Activated CD4-positive, CD25-positive, alpha-beta regulatory T cell (primary cell): Measurements from ENCODE around the gene CRYBB2.
"Not testable (repeated sequence)": the region's sequence is repeated elsewhere in the genome, so short reads cannot be mapped to it uniquely, and the experiment has no call there.

Experiments
- DNase-seq, 4 experiments: peaks; one replicate each; lab custom pipeline; 2025; lab: John Stamatoyannopoulos, UW

CRYBB2 gene

DNA sequence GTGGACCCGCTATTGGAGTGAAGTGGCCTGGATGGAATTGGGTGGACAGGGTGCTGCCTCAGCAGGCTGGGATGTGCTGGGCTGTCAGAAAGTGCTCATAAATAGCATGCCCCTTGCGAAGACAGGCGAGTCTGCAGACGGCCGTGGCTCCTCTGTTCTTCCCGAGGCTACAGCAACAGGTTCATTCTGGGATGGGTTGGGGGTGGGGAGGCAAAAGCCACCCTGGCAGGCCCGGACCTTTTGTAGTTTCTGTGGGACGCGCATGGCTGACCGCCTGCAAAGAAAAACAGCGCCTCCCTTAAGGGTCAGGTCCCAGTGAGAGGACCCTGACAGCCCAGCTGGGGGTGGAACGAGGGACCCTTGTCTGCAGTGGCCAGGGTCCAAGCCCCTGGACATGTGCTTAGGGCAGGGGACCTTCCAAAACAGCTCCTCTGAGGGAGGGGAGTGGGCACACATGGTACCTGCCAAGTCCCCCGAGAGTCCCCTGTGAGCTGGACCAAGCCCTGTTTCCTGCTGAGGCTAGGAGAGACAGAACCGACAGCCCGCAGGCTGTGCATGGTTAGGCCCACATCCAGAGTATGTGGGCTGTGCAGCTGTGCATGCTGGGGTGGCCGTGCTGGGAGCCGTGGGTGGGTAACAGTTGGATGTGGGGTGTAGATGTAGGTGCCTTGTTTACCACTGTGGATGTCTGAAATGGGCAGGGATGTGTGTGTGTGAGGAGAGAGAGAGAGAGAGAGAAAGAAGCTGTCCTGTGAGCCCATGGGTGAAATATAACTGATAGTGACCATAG lies 19.5 kb upstream of the CRYBB2 start, which contains the start of gene CRYBB3:
Gene CRYBB3, plus strand, starts transcription at position 128 of the 790 bp plus-strand sequence. CDS start 1,539 bp downstream, outside the sequence.
- DNase-seq, result no peak

DNA sequence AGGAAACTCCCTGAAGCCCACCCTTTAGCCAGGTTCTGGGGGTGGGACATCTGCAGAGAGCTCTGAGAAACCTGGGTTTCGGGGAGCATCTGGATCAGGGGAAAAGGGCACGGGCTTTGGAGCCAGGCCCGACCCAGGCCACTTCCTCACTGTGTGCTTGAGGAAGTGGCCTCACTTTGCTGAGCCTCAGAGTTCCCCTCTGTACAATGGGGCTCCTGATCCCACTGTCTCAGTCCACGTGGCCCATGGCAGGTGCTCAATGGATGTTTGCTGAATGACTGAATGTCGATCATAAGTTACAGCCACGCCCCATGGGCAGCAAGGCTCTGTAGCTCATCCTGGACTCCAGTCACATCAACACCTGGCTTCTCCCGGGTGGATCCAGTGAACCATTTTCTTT lies 18.5 kb upstream of the CRYBB2 start:
- DNase-seq, result no peak

DNA sequence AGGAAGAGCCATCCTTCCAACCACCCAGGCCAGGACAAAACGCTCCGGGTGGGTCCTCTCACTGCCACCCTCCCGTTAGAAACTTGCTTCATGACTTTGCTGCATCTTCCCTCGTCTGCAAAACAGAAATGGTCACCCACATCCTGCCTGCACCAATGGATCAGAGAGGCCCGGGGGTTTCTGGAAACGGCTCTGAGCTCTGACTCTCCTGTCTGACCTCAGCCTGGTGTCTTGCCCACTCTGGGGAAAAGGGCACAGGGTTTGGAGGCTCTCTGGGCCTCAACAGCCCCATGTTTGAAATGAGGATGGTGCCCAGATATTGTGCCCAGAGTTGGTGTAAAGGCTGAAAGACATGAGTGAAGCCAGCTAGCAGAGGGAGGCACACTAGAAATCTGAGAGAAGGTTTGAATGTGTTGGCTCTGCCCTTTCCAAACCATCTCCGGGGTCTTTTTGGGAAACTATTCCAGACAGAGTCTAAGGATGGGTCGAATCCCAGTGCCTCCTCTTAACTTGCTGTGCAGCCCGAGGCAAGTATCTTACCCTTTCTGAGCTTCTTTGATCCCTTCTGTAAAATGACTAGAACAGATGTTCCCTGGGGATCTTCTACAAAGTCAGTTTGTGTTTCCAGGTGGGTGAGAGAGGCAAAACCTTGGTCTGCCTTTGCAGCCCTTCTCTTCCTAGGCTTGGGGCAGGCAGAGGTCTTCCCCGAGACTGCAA lies 17.7 kb upstream of the CRYBB2 start:
- no peak for DNase-seq

DNA sequence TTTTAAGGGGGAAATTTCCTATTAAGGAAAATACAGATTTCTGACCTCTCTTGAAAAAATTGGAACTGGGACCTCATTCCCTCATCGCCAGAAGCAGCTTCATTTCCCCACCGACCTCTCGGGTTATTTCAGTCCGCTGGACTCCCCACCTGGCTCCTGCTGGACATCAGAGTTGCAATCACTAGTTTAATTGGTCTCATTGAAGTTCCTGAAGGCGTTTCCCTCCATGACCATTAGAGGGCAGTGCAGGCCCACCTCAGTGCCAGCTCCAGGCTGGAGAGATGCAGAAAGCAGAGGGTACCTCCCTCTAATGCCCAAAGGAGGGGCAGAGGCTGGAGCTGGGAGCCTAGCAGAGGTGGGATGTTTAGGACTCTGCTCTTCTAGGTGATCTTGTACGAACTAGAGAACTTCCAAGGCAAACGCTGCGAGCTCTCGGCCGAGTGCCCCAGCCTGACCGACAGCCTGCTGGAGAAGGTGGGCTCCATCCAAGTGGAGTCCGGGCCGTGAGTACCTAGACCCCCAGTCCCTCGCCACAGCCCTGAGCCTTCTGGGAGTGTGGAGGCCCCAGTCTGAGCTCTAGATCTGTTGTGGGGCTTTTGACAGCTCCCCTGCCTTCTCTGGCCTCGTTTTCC lies 17.0 kb upstream of the CRYBB2 start:
- peak; percentile 6 to 34 (median 20) for DNase-seq

DNA sequence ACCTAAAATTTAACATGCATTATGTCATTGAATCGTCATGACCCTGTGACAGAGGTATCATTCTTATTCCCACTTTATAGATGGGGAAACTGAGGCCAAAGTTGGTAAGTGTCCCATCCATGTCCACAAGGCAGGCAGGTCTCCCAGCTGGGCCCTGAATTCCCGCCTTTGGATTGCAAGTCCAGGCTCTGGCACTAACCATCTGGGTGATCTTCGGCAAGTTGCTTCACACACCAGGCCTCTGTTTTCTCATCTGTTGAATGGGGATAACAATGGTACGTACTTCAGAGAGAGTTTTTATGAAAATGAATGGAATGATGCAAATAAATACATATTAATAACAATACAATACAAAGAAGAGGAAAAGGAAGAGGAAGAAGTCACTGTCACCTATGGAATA lies 16.4 kb upstream of the CRYBB2 start:
- no peak for DNase-seq

DNA sequence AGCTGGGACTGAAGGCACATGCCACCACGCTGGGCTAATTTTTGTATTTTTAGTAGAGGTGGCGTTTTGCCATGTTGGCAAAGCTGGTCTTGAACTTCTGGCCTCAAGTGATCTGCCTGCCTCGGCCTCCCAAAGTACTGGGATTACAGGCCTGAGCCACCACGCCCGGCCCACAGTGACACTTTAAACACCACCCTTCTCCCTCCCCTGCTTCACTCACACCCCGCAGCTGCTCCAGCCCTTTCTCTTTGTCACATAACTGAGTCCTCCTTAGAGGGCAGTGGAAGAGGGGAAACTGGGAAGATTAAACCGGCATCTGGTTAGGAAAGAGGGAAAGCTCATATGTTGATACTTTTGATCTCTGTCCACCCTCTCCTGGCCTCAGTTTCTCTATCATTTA lies 14.9 kb upstream of the CRYBB2 start:
- DNase-seq, result not testable (repeated sequence)

DNA sequence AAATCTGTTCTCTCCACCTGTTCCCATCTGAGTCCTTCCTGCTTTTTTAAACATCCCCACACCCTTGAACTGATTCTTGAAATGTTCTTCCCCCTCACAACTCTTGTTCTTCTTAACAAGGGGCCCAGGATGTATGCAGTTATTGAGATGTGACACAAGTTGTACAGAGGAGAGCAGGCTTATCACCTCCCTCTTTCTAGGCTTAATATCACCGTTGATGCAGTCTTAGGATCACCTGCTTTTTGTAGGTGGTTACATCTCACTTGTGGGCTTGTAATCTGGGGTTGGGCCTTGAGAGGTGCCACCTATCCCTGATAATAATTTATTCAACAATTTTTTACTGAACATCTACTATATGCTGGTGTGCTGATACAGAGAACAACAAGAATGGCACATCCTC lies 13.6 kb upstream of the CRYBB2 start:
- DNase-seq, result no peak

DNA sequence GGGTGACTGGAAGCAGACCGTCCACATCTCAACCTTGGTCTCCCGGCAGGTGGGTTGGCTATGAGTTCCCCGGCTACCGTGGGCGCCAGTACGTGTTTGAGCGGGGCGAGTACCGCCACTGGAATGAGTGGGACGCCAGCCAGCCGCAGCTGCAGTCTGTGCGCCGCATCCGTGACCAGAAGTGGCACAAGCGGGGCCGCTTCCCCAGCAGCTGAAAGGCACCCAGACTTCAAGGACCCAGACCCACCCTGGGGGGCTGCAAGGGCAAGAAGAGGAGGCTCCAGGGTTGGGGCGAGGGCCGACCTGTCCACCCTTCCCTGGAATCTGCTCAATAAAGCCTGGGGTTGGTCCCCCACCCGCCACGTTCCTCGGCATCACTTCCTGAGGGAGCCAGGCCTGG lies 12.4 kb upstream of the CRYBB2 start:
- DNase-seq, result no peak

DNA sequence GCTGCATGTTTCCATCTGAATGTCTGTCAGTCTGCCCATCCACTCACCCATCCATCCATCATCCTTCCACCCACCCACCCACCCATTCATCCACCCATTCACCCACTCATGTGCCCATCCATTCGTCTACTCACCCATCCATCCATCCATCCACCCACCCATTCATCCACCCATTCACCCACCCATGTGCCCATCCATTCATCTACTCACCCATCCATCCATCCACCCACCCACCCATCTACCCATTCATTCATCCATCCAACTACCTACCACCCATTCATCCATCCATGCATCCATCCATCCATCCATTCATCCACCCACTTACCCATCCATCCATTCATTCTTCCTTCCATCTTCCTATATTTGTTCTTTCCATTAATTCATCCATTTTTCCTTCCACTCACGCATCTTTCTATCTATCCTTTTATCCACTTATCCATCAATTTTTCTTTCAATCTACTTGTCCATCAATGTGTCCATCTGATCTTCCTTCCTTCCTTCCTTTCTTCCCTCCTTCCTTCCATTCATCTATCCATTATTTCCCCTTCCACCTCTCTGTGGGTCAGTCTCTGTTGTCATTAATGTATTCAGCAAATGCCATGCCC lies 11.8 kb upstream of the CRYBB2 start:
- no peak for DNase-seq

DNA sequence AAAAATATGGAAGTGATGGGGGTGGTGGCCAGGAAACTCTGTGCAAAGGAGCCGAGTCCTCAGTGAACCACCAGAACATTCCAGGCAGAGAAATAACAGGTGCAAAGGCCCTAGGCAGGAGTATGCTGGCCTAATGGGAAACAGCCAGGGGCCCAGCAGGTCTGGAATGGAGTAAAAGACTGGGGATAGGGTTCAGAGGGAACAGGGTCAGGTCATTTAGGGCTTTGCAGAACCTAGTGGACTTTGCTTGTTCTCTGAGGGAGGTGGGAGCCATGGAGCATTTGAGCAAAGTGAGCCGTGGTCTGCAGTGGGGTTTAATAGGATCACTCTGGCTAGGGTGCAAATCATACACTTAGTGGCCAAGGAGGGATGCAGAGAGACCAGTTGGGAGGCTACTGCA lies 11.1 kb upstream of the CRYBB2 start:
- DNase-seq, result no peak

DNA sequence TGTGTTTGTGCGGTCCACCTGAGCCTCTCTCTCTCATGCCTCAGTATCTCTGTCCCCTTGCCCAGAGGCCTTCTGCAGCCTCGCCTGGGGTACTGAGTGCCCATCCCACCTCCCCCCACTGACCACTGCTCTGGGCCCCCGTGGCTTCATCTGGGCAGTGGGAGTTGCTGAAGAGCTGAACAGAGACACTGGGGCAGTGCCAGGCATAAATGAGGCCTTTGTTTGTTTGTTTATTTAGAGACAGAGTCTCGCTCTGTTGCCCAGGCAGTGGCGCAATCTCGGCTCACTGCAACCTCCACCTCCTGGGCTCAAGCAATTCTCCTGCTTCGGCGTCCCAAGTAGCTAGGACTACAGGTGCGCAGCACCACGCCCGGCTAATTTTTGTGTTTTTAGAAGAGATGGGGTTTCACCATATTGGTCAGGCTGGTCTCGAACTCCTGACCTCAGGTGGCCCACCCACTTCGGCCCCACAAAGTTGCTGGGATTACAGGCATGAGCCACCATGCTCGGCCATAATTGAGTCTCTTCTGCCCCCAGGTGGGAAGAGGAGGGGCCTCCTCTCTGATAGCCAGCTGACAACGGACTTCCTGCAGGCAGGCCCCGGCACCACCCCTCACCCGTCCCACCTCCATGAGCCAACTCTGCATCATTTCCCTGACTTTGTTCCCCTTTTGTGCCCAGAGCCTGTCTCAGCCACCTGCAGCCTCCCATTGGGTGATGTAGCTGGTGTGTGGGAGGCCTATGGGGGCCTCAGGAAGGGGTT lies 10.5 kb upstream of the CRYBB2 start:
- DNase-seq, result no peak

DNA sequence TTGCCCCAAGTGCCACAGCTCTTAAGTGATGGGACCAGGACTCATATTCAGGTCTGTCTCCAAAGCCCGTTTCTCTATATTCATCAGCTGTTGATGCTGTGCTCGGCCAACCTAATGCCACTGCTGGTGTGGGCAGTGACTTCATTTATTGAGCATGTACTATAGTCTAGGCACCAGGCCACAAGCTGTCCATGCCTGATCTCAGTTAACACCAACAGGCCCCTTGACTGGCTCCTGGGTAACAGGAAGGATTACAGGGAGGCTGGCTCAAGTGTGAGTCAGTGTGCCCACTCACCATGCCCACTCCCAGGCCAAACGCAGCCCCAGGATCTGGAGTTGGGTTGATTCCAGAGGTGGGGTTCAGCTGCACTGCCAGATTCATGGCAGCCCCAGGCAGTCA lies 8.6 kb upstream of the CRYBB2 start:
- no peak for DNase-seq

DNA sequence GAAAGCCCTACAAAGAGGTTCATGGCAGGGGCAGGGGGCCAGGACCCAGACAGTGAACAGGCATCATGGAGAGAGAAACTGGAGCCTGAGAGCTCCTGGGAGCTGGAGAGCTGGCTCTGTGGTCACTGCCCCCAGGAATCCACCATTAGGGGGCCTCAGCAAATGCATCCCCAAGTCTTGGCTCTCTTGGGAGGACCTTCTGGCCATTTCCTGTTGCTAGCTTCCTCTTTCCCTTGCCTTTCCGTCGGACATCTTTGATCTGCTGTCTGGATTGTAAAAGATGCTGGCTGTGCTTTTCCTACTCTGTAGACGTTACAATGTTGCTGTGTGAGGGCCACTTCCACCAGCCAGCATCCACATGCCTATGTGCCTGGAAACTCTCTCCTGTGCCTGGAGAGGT lies 7.1 kb upstream of the CRYBB2 start:
- no peak for DNase-seq

DNA sequence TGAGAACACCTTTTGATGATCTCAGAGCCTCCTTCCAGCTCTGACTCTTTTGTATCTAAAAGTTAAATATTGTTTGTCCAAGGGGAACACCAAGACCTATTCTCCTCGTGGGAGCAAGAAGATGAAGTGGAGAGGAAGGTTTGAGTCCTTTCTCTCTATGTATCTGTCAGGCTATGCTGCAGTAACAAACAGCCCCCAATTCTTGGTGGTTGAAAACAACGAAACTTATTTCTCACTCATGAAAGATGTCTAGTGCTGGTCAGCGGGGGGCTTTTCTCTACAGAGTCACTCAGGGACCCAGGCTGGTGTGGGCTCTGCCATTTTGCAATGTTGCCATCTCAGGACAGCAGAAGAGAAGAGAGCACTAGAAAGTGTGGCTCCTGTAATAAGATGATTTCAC lies 6.2 kb upstream of the CRYBB2 start:
- DNase-seq, result no peak

DNA sequence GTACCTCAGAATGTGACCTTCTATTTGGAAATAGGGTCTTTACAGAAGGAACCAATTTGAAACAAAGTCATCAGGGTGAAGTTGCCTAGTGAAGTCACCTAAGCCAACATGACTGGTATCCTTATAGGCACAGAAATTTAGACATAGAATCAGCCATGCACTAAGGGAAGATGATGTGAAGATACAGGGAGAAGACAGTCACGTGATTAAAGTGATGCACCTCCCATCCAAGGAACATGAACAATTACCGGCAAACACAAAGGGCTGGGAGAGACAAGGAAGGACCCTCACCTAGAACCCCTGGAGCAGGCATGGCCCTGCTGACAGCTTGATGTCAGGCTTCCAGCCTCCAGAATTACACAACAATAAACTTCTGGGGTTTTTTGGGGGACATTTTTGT lies 3.2 kb upstream of the CRYBB2 start:
- DNase-seq, result no peak

DNA sequence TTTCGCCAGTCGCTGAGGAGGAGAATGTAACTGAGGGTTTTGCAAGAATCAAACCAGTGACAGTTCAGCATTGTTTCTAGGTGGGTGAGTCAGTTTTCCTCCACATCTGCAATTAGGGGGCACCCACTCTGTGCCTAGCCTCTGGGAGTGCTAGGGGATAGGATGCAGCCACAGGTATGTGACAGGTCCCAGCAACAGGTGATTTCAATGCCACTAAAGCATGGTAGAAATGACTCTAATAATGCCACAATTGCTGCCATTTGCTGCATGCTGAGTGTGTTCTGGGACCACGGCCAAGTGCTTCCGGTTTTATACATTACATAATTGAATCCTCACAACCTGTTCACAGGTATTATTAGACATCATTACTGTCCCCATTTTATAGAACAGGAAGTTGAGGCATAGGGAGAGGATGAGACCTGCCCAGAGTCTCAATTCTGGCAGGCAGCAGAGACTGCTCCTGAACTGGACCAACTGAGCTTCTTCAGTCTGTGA lies 556 bp downstream of the CRYBB2 start:
- DNase-seq, result no peak

DNA sequence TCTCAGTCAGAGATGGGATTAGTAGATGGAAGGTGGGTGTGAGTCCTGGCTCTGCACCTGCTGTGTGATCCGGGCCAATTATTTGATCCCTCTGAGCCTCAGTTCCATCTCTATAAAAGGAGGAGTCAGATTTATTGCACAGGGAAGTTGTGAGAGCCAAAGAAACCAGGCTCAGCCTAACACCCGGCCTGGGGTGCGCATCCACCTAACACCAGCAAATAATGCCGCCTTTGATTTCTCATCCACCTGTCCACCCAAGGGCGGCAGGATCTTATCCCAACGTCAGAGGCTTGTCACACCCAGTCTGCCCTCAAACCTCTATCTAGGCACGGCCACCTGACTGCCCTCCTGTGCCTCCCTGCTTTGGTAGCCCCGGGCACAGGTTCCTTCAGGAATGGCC lies 2.4 kb downstream of the CRYBB2 start:
- no peak for DNase-seq

DNA sequence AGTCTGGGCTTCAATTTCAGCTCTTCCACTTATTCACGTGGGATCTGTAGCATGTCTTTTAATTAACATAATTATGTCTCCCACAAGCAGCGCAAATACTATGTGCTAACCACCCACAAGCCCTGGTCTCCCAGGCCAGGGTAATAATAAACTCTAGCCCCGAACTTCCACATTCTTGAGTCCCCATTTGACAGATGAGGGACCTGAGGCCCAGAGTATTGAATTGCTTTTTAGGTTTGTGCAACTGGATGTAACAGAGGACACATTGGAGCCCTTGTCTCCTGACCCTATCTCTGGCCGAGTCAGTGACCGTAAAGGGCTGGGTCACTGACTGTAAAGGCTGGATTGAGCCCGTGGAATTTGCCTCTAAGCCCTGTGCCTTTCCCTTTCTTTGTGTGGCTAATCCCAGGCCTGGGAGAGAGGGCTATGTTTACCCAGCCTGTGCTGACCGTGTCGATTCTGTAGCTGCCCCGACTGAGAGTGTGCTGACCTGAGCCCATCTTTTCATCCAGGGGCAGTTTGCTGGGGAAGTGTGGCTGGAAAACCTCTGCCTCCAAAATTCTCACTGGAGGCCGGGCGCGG lies 3.9 kb downstream of the CRYBB2 start:
- DNase-seq, result no peak

DNA sequence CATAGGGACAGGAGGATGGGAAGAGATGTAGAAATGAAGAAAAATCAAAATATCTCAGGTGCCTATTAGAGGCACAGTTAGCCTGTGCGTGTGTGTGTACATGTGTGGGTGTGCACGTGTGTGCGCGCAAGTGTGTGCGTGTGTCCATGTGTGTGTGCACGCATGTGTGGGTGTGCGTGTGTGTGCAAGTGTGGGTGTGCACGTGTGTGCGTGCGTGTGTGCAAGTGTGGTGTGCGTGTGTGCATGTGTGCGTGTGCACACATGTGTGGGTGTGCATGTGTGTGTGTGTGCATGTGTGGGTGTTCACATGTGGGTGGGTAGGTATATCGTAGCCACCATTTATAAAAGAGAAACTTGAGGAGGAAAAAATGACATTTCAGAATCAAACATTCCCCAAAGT lies 9.4 kb downstream of the CRYBB2 start:
- DNase-seq, result no peak

DNA sequence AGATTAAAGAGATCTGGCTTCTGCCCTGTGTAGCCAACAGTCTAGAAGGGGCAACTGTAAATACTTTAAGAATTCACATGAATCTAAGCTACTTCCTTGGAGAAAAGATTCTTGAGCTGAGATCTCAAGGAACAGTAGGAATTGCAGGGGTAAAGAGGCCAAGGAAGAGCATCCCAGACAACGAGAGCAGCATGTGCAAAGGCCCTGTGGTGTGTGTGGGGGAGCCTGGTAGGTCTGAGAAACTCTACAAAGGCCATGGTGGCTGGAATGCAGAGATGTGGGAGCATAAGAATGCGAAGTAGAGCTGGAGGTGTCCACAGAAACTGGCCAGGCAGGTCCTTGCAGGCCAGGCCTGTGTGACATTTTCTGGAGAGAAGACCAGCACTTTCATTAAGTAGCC lies 11.3 kb downstream of the CRYBB2 start:
- not testable (repeated sequence) for DNase-seq

DNA sequence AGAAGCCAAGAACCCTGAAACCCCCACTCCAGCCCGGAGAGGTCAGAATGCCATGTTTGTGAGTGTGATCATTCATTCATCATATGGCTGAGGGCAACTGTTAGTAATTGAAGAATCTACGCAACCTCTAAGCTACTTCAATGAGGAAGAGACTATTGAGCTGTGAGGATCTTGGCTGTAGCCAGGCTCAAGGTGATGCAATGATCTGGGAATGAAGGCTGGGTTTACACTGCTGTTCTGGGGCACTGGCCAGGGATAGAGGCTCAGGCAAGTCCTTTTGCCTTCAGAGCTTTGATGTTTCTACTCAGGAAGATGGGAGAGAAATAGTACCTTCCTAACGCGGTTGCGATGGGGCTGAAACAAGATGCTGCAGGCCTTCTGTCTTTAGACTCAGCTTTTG lies 12.9 kb downstream of the CRYBB2 start:
- DNase-seq, result no peak
